ENCODE results near the gene GBA3.

GBA3 gene

DNA sequence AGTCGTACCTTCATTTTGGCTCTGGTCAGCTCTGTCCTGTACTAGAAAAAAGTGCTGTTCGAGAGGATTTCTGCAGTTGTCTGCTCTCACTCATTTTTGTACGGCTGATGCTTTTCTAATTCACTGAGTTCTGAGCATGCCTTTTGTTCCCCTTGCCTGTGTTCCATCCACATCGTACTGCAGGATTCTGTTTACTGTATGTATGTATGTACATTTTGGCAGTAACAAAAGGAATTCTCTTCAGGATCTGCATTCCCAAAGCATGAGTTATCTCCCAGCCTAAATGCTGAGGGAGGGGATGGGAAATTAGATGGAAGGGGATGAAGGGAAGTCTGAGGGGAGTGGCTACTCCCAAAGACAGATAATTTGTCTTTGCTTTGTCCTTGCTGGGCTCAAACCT lies 87.6 kb downstream of the GBA3 start:
- DNase-seq (ENCODE audit: low read depth in 3 of 3): no peak

DNA sequence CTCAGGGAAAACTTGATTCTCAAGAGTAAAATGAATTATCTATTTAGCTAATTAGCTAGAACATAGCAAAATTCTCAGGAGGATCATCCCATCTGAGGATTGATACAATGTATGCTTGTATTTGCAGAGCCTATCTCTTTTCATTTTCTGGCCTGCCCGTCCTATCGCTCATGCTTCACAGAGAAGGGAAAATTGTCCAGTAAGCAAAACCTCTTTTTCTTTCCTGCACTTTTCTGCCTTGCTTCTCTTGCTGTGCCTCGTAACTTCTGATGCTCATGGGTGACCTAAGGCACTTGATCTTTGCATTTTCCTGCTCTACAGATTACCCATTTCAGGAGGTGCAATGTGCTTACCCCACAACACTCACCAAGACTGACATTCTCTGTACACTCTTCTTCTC lies 88.1 kb downstream of the GBA3 start:
- no peak for DNase-seq (ENCODE audit: low read depth in 3 of 3)

DNA sequence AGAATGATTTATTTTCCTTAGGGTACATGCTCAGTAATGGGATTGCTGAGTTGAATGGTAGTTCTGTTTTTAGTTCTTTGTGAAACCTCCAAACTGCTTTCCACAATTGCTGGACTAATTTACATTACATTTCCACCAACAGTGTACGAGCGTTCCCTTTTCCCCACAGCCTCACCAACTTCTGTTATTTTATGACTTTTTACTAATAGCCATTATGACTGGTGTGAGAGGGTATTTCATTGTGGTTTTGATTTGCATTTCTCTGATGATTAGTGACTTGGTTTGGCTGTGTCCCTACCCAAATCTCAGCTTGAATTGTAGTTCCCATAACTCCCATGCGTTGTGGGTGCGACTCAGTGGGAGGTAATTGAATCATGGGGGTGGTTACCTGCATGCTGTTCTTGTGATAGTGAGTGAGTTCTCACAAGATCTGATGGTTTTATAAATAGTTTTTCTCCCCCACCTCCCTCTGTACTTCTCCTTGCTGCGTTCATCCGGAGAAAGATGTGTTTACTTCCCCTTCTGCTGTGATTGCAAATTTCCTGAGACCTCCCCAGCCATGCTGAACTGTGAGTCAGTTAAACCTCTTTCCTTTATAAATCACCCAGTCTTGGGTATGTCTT lies 95.1 kb downstream of the GBA3 start:
- DNase-seq (ENCODE audit: low read depth in 3 of 3): no peak

DNA sequence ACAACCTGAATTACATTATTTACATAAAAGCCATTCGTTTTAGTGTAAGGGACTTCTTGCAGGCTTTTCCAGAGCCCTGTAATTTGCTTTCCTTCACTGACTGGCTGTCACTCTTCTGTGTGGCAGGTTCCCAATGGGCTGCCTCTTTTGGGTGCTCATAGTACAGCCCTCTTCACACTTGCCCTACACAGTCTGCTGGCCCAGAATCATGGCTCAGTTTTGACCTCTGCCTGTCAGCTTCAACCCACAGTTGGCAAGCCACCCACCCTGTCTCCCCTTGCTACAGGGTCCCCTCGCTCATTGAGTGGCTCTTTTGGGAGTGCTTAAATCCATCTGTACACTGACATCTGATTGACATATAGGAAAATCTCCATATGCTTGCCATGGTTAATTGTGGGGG lies 97.9 kb downstream of the GBA3 start:
- no peak for DNase-seq (ENCODE audit: low read depth in 3 of 3)

DNA sequence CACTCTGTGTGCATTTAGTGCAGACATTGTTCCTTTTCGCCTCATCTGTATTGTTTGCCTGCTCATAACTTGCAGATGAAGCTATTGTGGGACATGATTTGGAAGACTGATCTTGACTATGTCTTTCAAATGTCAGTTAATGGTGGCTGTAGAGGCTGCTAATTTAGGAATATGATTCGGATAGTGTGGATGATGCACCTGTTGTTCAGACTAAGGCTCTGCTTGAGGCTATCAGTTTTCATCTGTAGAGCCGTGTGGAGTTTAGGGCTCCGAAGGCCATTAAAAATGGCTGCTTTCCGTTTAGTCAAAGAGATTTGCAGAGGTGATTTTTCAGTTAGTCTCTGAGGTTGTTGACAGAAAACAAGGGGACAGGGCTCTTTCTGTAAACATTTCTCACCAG lies 102.0 kb downstream of the GBA3 start:
- no peak for DNase-seq (ENCODE audit: low read depth in 3 of 3)

DNA sequence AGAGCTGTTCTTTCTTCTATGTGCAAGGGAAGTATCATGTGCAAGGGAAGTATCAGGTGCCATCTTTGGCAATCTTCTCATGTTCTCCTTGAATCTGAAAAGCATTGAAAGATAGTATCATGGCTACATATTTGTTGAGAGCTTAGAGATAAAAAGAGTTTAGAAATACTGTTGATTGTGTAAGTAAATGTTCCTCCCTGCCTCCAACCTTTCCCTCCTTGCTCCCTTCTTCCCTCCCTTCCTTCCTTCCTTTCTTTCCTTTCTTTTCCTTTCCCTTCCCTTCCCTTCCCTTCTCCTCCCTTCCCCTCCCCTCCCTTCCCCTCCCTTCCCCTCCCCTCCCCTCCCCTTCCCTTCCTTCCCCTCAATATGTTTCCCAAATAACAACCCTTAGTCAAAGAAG lies 108.7 kb downstream of the GBA3 start:
- DNase-seq (ENCODE audit: low read depth in 3 of 3): no peak

DNA sequence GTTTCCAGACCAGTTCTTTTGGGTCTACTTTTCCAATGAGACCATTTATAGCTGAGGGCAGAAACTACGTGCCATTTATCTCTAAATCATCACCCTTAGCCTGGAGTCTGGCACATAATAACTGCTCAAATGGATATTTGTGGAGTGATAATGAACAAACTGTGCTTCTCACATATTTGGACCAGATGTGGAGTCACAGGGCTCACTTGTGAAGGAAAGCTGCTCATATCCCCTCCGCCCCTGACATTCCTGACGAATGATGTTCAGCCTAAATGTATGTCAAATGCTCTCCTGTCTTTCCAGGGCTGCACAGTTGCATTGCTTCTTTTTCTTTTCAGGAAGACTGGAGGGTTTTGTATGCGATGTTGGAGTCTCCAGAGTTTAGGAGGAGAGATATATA lies 110.1 kb downstream of the GBA3 start:
- no peak for DNase-seq (ENCODE audit: low read depth in 3 of 3)

DNA sequence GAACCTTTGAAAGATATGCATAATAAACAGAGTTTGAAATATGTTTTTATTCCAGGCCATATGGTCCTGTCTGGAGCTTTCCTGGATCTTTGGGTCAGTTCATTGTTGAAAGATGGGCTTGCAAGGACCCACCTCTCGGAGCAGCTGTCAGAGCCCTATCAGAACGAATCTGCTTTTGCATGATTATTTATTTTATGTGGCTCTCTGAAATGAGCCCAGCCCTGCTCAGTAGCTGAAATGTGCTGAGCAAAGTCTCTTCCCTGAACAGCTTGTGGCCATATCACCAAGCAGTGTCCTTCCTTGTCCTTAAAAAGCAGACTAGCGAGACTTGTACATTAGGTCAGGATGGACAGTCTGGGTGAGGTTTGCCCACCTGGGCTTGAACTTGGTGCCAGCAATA lies 110.8 kb downstream of the GBA3 start:
- DNase-seq (ENCODE audit: low read depth in 3 of 3): no peak

DNA sequence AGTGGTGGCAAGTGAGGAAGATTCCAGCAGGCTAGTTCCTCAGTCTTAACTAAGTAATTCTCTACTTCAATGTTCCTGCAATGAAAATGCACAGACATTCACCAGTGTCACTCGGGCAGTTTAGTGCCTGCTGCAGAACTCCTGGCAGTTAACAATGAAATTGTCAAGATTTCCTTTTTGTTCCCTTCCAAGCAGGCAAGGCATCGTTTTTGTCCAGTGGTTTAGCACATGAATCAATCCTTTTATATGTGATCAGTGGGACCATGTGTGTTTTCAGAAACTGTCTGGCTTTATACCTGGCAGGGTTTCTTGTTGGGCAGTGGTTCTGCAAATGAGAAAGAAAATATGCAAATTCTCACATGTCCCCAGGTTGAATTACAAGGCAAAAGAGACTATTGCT lies 122.2 kb downstream of the GBA3 start:
- DNase-seq (ENCODE audit: low read depth in 3 of 3): no peak

DNA sequence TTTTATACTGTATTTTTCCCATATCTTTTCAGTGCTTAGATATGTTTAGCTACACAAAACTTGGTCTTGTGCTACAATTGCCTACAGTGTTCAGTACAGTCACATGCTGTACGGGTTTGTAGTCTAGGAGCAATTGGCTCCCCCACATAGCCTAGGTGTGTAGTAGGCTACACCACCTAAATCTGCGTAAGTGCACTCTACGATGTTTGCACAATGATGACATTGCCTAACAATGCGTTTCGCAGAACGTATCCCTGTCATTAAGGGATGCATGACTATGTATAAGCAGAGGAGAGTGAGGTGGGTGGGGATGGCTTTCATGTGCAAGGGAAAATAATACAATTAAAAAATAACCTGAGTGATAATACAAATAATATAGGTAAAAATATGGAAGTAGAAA lies 131.4 kb downstream of the GBA3 start:
- no peak for DNase-seq (ENCODE audit: low read depth in 3 of 3)

DNA sequence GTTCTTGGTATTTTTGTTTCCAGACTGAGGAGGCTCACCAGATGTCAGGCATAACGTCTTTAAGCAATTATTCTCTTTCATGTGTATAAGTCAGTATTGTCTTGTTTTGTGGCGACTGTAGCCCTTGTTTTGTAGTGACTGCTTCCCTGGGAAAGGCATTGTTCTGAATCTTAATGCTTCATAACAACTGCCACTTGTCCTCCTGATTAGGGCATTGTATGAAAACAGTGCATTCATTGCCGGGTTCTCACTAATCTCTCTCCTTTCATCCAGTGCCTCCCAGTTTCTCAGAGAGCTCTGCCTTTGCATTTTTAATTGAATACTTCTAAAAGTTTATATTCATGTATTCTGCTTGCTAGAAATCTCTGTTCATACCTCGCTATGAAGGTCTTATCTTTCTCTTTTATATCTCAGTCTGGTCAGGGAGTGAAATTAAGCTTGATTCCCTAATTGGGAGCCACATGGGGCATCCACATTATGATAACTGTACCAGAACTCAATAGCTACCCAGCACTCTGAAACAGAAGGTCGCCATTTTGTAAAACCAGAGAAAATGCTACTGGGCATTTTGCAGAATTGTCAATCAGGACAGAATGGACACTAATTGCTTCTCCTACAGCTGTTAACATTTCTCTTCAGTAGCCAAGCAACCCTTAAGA lies 149.8 kb downstream of the GBA3 start:
- DNase-seq (ENCODE audit: low read depth in 3 of 3): no peak

DNA sequence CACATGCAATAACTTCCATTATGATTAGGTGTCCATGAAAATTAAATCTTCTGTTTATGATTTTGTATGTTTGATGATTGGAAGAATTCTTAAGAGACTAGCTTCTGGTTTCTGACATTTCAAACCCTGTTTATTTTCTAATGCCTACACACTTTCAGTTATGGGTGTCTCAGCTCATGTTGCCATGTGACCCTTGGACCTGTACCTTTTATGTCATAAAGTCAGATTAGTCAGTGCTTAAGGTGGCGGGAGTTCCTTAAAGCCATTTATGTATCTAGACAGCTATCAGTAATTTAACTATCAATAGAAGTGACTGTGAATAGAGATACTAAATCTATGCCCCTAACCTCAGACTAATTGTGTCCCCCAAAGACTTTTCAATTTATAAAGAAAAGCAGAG lies 155.6 kb downstream of the GBA3 start:
- DNase-seq (ENCODE audit: low read depth in 3 of 3): no peak

DNA sequence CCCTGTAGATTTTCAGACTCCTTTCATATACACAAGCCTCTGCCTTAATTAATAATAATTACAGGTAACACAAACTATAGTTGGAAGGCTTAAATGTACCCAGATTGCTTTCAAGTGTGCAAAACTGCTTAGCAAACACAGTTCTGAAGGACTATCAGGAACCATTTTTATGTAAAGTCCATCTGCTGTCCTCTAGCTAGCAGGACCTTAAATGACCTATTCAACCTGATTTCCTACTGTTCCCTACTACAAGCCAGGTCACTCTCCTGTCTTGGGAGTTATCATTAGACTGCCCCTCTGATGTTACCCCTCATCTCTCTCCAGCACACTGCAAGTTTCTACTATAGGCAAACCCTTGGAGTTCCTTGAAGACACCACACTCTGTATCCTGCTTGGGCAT lies 157.3 kb downstream of the GBA3 start:
- no peak for DNase-seq (ENCODE audit: low read depth in 3 of 3)

DNA sequence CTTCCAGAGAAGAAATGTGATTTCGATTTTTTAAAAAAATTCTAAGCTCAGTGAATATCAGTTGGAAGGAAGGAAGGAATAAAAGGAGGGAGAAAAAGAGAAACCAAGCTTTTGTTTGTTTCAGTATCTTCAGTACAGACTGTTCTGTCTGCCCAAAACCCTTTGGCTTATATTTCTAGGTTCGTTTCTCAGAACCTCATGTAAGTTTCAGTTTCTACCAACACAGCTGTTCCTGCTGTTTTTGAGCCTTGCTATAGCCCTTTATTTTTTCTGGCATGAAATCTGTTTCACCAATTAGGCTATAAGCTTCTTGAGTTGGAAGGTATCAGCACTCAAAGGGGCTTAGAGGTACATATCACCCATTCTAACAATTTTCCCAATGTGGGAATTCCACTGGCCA lies 157.9 kb downstream of the GBA3 start:
- DNase-seq (ENCODE audit: low read depth in 3 of 3): no peak

DNA sequence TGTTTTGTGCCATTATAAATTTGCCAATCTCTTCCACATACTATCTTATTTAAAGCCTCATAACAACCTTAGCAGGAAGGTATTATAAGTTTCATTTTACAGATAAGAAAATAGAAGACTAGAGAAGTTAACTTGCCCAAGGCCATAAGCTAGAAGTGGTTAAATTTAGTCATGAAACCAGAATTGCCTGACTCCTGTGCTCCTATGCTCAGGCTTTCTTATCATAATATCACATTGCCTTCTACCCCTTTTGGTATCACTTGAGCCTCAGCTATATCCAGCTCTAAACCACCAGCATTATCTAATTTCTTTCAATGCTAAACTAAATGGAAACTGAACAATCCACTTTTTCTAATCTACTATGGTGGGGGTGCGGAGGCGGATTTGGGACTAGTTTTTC lies 164.7 kb downstream of the GBA3 start:
- DNase-seq (ENCODE audit: low read depth in 3 of 3): no peak

DNA sequence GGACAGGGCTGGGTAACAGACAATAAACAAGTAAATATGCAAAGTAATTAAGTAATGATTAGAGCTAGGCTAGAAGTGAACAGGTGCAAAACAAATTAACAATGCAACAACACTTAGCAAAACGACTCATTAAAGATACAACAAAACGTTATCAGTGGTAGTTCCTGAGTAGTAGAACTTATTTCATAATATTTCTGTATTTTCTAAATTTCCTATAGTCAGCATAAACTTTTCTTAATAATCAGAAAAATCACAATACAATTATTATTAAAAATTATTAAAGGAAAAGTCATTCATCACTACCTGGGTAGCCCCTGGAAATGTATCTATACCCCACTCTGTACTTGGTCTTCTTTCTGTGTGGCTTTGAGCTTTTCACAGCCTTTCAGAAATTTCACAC lies 166.6 kb downstream of the GBA3 start:
- no peak for DNase-seq (ENCODE audit: low read depth in 3 of 3)
